Tibial nerve (tissue), 4 donors: ENCODE measurements around the gene HDAC5. TPM values are rescaled to one million over a fixed set of nuclear protein-coding genes. Genes with fewer than 3 reads are reported as not detected.

ENCODE experiments used
- DNase-seq, 2 donors: peaks; one replicate each; pipeline ENCODE4 v3.0.0-alpha.2; 2019; ENCODE audit warnings: low spot score in 2 of 2
- H3K27ac ChIP-seq, 4 donors: fragments of 200-600 bp; sonication (generic) in 3 of 4; one replicate each; pipeline ENCODE4 v1.5.1; 2017 to 2019; ENCODE audit warnings: mild to moderate bottlenecking in 1 of 4
- H3K27me3 ChIP-seq, 2 donors: fragments of 200-600 bp; sonication (generic) in 1 of 2; one replicate each; pipeline versions ENCODE4 v1.5.1 to v1.6.0; 2017 to 2019
- H3K36me3 ChIP-seq, 3 donors: fragments of 200-600 bp; sonication (generic); one replicate each; pipeline ENCODE4 v1.5.1; 2018 to 2019
- H3K4me1 ChIP-seq, 4 donors: fragments of 200-600 bp; sonication (generic) in 3 of 4; one replicate each; pipeline ENCODE4 v1.5.1; 2017 to 2019
- H3K4me3 ChIP-seq, 4 donors: fragments of 200-600 bp; sonication (generic) in 3 of 4; one replicate each; pipeline ENCODE4 v1.5.1; 2017 to 2019; ENCODE audit warnings: mild to moderate bottlenecking in 1 of 4, moderate library complexity in 1 of 4
- H3K9me3 ChIP-seq, 4 donors: fragments of 200-600 bp; sonication (generic) in 3 of 4; one replicate each; pipeline ENCODE4 v1.5.1; 2017 to 2019
- CTCF ChIP-seq, 5 experiments: fragments of 200-600 bp in 3 of 5; fragments of 450-650 bp in 2 of 5; sonication (generic) in 3 of 5; IDR thresholded peaks; one replicate each; pipeline ENCODE4 v1.5.1; 2016 to 2019; ENCODE audit warnings: antibody characterized with exemption in 5 of 5, mild to moderate bottlenecking in 3 of 5, moderate library complexity in 2 of 5
- EP300 ChIP-seq, 2 donors: sonication (generic); formaldehyde crosslinking; IDR thresholded peaks; one replicate each; pipeline ENCODE4 v1.6.1; 2017; ENCODE audit warnings: antibody characterized with exemption in 2 of 2, mild to moderate bottlenecking in 1 of 2
- POLR2A ChIP-seq, 2 donors: fragments of 450-650 bp; IDR thresholded peaks; one replicate each; pipeline ENCODE4 v1.6.1; 2017; ENCODE audit warnings: antibody characterized with exemption in 2 of 2, mild to moderate bottlenecking in 2 of 2, moderate library complexity in 2 of 2
- WGBS, 2 donors: methylation state at CpG; one replicate each; pipeline ENCODE4 v1.1.5; 2018; 5-methylcytosine and 5-hydroxymethylcytosine counted together
- total RNA-seq, 4 donors: library from RNA; depleted of rRNA; stranded (reverse); fragments of >200 nt; gene quantifications; one replicate each; pipeline ENCODE4 v1.1.0, GENCODE V29; 2016

HDAC5 gene
- total RNA-seq, 4 donors from 2014 or later: 99.8 to 201 (median 125) TPM

- WGBS, 2 donors: 76 to 79% methylated on average over 5 of the region's 5 CpGs
- Histone ChIP-seq H3K9me3 (no peaks in the 10 kb centered on the region), H3K27ac (no peak overlapping the region), H3K4me1 (no peaks in the 10 kb centered on the region), H3K4me3 (no peak overlapping the region), H3K27me3 (no peaks in the 10 kb centered on the region), H3K36me3 (no peaks in the 10 kb centered on the region)
- no peak for TF ChIP-seq POLR2A (IDR thresholded peaks at IDR 0.05)
- no peak for TF ChIP-seq EP300 (IDR thresholded peaks at IDR 0.05)
- TF ChIP-seq CTCF (IDR thresholded peaks at IDR 0.05): no peak
- no peak for DNase-seq
Observed at GRCh38 chr17:44130693-44131349, 7.4 kb upstream of the HDAC5 start.

DNA sequence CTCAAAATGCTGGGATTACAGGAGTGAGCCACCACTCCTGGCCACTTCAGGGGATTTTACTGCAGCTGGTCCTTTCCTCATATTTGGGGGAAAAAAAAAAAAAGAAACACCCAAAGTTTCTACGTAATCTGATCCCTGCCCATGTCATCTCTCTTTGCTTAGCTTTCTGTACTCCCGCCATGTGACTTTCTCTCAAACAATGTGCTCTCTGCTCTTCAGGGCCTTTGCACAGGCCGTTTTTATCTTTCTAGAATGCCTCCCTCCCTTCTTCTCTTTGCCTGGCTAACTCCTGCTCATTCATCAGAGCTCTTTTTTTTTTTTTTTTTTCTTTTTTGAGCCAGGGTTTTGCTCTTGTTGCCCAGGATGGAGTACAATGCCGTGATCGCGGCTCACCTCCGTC, 4.9 kb upstream of the HDAC5 start:
- WGBS, 2 donors: 84 to 88% methylated on average over 7 of the region's 7 CpGs
- no peaks in the 10 kb centered on the region for H3K36me3 ChIP-seq
- no peaks in the 10 kb centered on the region for H3K27me3 ChIP-seq
- H3K4me3 ChIP-seq: no peak overlapping the region
- no peak for DNase-seq
- no peak overlapping the region for H3K27ac ChIP-seq
- no peak for TF ChIP-seq POLR2A (IDR thresholded peaks at IDR 0.05)
- no peak for TF ChIP-seq CTCF (IDR thresholded peaks at IDR 0.05)
- no peaks in the 10 kb centered on the region for H3K9me3 ChIP-seq
- peaks cover 0 to 9% (median 0%) of the 10 kb centered on the region in 4 donors for H3K4me1 ChIP-seq

DNA sequence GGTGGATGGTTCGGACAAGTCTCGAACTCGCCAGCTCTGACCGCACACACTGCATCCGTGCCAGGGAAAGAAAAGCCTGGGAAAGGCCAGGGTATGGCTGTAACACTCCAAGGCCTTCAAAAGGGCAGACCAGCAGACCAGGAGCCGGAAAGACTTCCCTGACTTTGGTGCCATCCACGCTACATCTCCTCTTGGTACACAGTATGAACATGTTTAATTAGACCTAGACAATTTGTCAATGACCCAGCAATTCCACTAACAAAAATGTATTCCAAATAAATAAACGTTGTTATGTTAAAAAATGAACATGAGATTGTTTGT, 637 bp upstream of the HDAC5 start:
- 1 to 3% methylated on average over 8 of the region's 8 CpGs for WGBS, 2 donors
- DNase-seq: no peak
- H3K27ac ChIP-seq: peak overlapping the region; percentile 91 to 98 (median 98)
- H3K4me3 ChIP-seq: peak overlapping the region; percentile 47 to 95 (median 82)
- no peaks in the 10 kb centered on the region for H3K36me3 ChIP-seq
- H3K9me3 ChIP-seq: no peaks in the 10 kb centered on the region
- H3K27me3 ChIP-seq: no peaks in the 10 kb centered on the region
- H3K4me1 ChIP-seq: peaks cover 0 to 45% (median 30%) of the 10 kb centered on the region in 4 donors
- TF ChIP-seq CTCF (IDR thresholded peaks at IDR 0.05) (peak in 1 of 5 experiments; percentile 25), EP300 (IDR thresholded peaks at IDR 0.05) (no peak)

DNA sequence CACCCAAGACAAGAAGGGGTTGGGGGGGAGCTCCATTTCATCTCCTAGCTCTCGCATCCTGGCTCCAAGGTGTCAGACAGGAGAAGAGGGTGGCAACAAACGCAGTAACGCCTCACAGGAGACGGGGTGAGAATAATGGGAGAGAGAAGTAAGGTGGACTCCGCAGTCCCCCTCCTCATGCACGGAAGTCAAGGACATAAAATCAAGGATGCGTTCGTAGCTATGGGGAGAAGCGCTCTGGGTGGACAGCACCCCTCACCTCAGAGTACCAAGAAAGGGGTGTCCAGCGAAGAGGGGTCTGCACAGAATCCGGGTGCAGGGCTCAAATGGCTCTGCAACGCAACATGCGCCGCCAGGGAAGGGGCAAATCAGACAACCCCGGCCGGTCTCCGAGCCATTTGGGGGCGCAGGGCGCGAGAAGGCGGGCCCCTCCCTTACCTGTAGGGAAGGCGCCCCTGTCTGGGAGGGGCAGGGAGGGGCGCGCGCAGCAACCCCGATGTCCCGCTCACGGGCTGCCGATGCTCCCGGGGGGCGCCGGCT, 555 bp downstream of the HDAC5 start:
- 2 to 4% methylated on average over 27 to 32 of the region's 32 CpGs for whole genome bisulfite sequencing, 2 donors
- TF ChIP-seq EP300 (IDR thresholded peaks at IDR 0.05) (no peak), POLR2A (IDR thresholded peaks at IDR 0.05) (no peak), CTCF (IDR thresholded peaks at IDR 0.05) (no peak)
- Histone ChIP-seq H3K27ac (peak overlapping the region; percentile 91 to 98 (median 98)), H3K4me3 (peak overlapping the region; percentile 76 to 99 (median 91)), H3K9me3 (no peaks in the 10 kb centered on the region), H3K27me3 (no peaks in the 10 kb centered on the region), H3K36me3 (peaks cover 0 to under 1% (median 0%) of the 10 kb centered on the region in 3 donors), H3K4me1 (peaks cover 0 to 57% (median 33%) of the 10 kb centered on the region in 4 donors)
- DNase-seq: no peak

DNA sequence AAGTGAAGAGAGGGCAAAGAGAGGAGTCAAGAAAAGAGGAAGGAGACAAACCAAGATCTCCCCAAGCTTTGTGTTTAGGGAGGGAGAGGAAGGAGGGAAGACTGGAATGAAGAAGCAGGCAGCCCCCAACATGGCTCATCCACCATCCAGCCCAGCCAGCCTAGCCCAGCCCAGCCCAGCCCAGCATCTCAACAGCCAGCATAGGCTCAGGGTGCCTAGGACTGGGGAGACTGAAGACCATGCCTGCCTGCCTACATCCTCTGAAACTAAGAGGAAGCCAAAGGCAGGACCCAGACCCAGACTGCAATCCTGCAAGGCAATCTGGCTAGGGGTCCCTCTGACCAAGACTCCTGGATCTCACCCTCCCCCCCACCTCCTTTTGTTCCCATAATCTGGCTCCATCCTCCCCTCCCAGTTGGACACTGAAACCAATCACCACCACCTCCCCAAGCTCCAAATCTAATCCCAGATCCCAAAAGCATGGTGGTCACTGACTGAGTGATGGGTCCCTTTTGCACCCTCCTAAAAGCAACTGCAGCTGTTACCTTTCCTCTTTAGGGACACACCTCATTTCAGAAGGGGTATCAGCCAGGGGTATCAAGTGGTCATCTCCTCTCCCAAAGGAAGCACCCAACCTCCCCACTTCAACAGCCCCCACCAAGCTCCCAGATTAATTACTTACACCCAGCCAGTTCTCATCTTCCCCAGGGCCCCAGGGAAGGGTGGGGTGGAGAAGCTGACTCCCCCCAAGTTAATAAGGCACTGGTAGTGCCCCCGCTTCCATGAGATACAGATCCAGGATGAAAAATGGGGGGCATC, 1.2 kb downstream of the HDAC5 start:
- TF ChIP-seq EP300 (IDR thresholded peaks at IDR 0.05): no peak
- no peak for TF ChIP-seq POLR2A (IDR thresholded peaks at IDR 0.05)
- no peak for TF ChIP-seq CTCF (IDR thresholded peaks at IDR 0.05)
- WGBS, 2 donors: 20 to 55% methylated on average over 1 of the region's 1 CpG
- Histone ChIP-seq H3K27me3 (no peaks in the 10 kb centered on the region), H3K9me3 (no peaks in the 10 kb centered on the region), H3K27ac (peak overlapping the region; percentile 91 to 98 (median 98)), H3K4me1 (peaks cover 0 to 63% (median 33%) of the 10 kb centered on the region in 4 donors), H3K36me3 (peaks cover 0 to 7% (median 0%) of the 10 kb centered on the region in 3 donors), H3K4me3 (peak overlapping the region; percentile 76 to 99 (median 91))
- no peak for DNase-seq
